Nephron (organoid): ENCODE data around the gene COL18A1.
A peak's percentile ranks its signal among the peaks of the same experiment; 100 is the strongest.

Experiments used
- H3K27ac Mint-ChIP-seq, 3 experiments: 2 replicates each; pipeline ENCODE4 v1.8.0; 2020; ENCODE audit warnings: mixed read lengths in 3 of 3, mild to moderate bottlenecking in 2 of 3, moderate library complexity in 1 of 3
- H3K27me3 Mint-ChIP-seq: 2 replicates; pipeline ENCODE4 v1.8.0; 2021; ENCODE audit warnings: low read depth, mild to moderate bottlenecking, moderate library complexity, mixed read lengths
- H3K36me3 Mint-ChIP-seq: 2 replicates; pipeline ENCODE4 v1.8.0; 2020; ENCODE audit warnings: low read depth, mixed read lengths
- H3K4me1 Mint-ChIP-seq: 2 replicates; pipeline ENCODE4 v1.8.0; 2020; ENCODE audit warnings: mixed read lengths
- H3K4me3 Mint-ChIP-seq, 3 experiments: 2 replicates each; pipeline ENCODE4 v1.8.0; 2020; ENCODE audit warnings: mild to moderate bottlenecking in 3 of 3, mixed read lengths in 3 of 3, moderate library complexity in 2 of 3
- H3K9me3 Mint-ChIP-seq: 2 replicates; pipeline ENCODE4 v1.8.0; 2020; ENCODE audit warnings: mixed read lengths
- CTCF ChIP-seq, 3 experiments: fragments of 200-600 bp; sonication (generic); IDR thresholded peaks; one replicate each; pipeline ENCODE4 v1.5.0; 2021; ENCODE audit warnings: antibody characterized with exemption in 3 of 3; ENCODE audit not compliant: unreplicated experiment in 3 of 3

COL18A1 gene

GRCh38 chr21:45379901-45380330, 25.0 kb upstream of the COL18A1 start:
- TF ChIP-seq CTCF (IDR thresholded peaks at IDR 0.05; ENCODE audit: unreplicated experiment in 3 of 3), result no peak
- Mint-ChIP-seq H3K4me1 (peaks cover 10% of the 10 kb centered on the region), H3K27me3 (peaks cover 5% of the 10 kb centered on the region), H3K36me3 (peaks cover 7% of the 10 kb centered on the region), H3K4me3 (peak overlapping the region in 1 of 3 experiments; percentile 33), H3K9me3 (peaks cover 14% of the 10 kb centered on the region), H3K27ac (peak overlapping the region in 1 of 3 experiments; percentile 61)

- peaks cover 5% of the 10 kb centered on the region for H3K27me3 Mint-ChIP-seq
- TF ChIP-seq CTCF (IDR thresholded peaks at IDR 0.05; ENCODE audit: unreplicated experiment in 3 of 3), result no peak
- peaks cover 16% of the 10 kb centered on the region for H3K4me1 Mint-ChIP-seq
- H3K27ac Mint-ChIP-seq, result peak overlapping the region in 1 of 3 experiments; percentile 58
- peak overlapping the region in 1 of 3 experiments; percentile 6 for H3K4me3 Mint-ChIP-seq
- H3K9me3 Mint-ChIP-seq, result peaks cover 14% of the 10 kb centered on the region
- peaks cover 7% of the 10 kb centered on the region for H3K36me3 Mint-ChIP-seq
These were observed 24.4 kb upstream of the COL18A1 start for GRCh38 chr21:45380566-45380965.

- Mint-ChIP-seq H3K36me3 (peaks cover 7% of the 10 kb centered on the region), H3K27ac (peak overlapping the region in 1 of 3 experiments; percentile 58), H3K4me1 (peaks cover 16% of the 10 kb centered on the region), H3K4me3 (peak overlapping the region in 1 of 3 experiments; percentile 6), H3K9me3 (peaks cover 14% of the 10 kb centered on the region), H3K27me3 (peaks cover 5% of the 10 kb centered on the region)
- TF ChIP-seq CTCF (IDR thresholded peaks at IDR 0.05; ENCODE audit: unreplicated experiment in 3 of 3), result no peak
These were observed 23.8 kb upstream of the COL18A1 start for GRCh38 chr21:45381036-45381787.

- peaks cover 12% of the 10 kb centered on the region for H3K9me3 Mint-ChIP-seq
- no peak overlapping the region for H3K4me3 Mint-ChIP-seq
- H3K36me3 Mint-ChIP-seq, result peaks cover 4% of the 10 kb centered on the region
- H3K4me1 Mint-ChIP-seq, result peaks cover 22% of the 10 kb centered on the region
- no peak overlapping the region for H3K27ac Mint-ChIP-seq
- TF ChIP-seq CTCF (IDR thresholded peaks at IDR 0.05; ENCODE audit: unreplicated experiment in 3 of 3), result no peak
- peaks cover 5% of the 10 kb centered on the region for H3K27me3 Mint-ChIP-seq
These were observed 22.9 kb upstream of the COL18A1 start for GRCh38 chr21:45381865-45382696.

- peaks cover 27% of the 10 kb centered on the region for H3K4me1 Mint-ChIP-seq
- TF ChIP-seq CTCF (IDR thresholded peaks at IDR 0.05; ENCODE audit: unreplicated experiment in 3 of 3), result no peak
- H3K36me3 Mint-ChIP-seq, result no peaks in the 10 kb centered on the region
- peaks cover 5% of the 10 kb centered on the region for H3K27me3 Mint-ChIP-seq
- H3K4me3 Mint-ChIP-seq, result no peak overlapping the region
- H3K9me3 Mint-ChIP-seq, result peaks cover 6% of the 10 kb centered on the region
- H3K27ac Mint-ChIP-seq, result no peak overlapping the region
These were observed 22.3 kb upstream of the COL18A1 start for GRCh38 chr21:45382697-45382997.
